GM23338 (cell line): ENCODE measurements around the gene COMMD4. TPM values are rescaled to one million over a fixed set of nuclear protein-coding genes. Genes with fewer than 3 reads are reported as not detected.
"Not testable (repeated sequence)": the region's sequence is repeated elsewhere in the genome, so short reads cannot be mapped to it uniquely, and the experiment has no call there.

Experiments used
- ATAC-seq: fragments of 200-7000 bp; cut with Tn5 transposase; 3 replicates; pipeline ENCODE4 v1.9.1; 2020
- DNase-seq: peaks from one replicate; pipeline ENCODE4 v3.0.0-alpha.2; 2015; ENCODE audit warnings: low spot score
- H2AFZ ChIP-seq: fragments of 200-600 bp; sonication (generic); 2 replicates; pipeline ENCODE4 v1.8.0; 2016; ENCODE audit warnings: antibody characterized with exemption, mild to moderate bottlenecking, moderate library complexity
- H3F3A ChIP-seq: fragments of 200-600 bp; sonication (generic); replicated peaks from 2 replicates; pipeline ENCODE4 v1.8.0; 2017; ENCODE audit warnings: antibody characterized with exemption, mixed run types, low read depth
- H3K27ac ChIP-seq: fragments of 200-600 bp; sonication (generic); 2 replicates; pipeline ENCODE4 v1.6.1; 2016; ENCODE audit warnings: low read depth
- H3K27me3 ChIP-seq: fragments of 200-600 bp; sonication (generic); 2 replicates; pipeline ENCODE4 v1.8.0; 2016; ENCODE audit warnings: mild to moderate bottlenecking, mixed run types, moderate library complexity; ENCODE audit not compliant: insufficient read depth
- H3K36me3 ChIP-seq: fragments of 200-600 bp; sonication (generic); 2 replicates; pipeline ENCODE4 v1.8.0; 2016; ENCODE audit warnings: mild to moderate bottlenecking; ENCODE audit not compliant: insufficient read depth
- H3K4me1 ChIP-seq: fragments of 200-600 bp; sonication (generic); 2 replicates; pipeline ENCODE4 v1.8.0; 2016; ENCODE audit warnings: mild to moderate bottlenecking, moderate library complexity; ENCODE audit not compliant: insufficient read depth
- H3K4me2 ChIP-seq: fragments of 200-600 bp; sonication (generic); 2 replicates; pipeline ENCODE4 v1.7.1; 2017; ENCODE audit warnings: mixed run types
- H3K4me3 ChIP-seq: fragments of 200-600 bp; sonication (generic); 2 replicates; pipeline ENCODE4 v1.6.1; 2016; ENCODE audit warnings: mixed run types
- H3K79me2 ChIP-seq: fragments of 200-600 bp; sonication (generic); replicated peaks from 2 replicates; pipeline ENCODE4 v1.8.0; 2017; ENCODE audit warnings: mild to moderate bottlenecking; ENCODE audit not compliant: insufficient read depth
- H3K9me2 ChIP-seq: fragments of 200-600 bp; sonication (generic); 2 replicates; pipeline ENCODE4 v1.8.0; 2017; ENCODE audit not compliant: insufficient read depth
- H4K20me1 ChIP-seq: fragments of 200-600 bp; sonication (generic); replicated peaks from 2 replicates; pipeline ENCODE4 v1.8.0; 2017; ENCODE audit warnings: mild to moderate bottlenecking; ENCODE audit not compliant: insufficient read depth
- H3K27ac Mint-ChIP-seq: 2 replicates; pipeline ENCODE4 v1.8.0; 2020; ENCODE audit warnings: inconsistent platforms, mild to moderate bottlenecking, moderate library complexity, mixed read lengths
- H3K27me3 Mint-ChIP-seq: 3 replicates; pipeline ENCODE4 v1.8.0; 2022; ENCODE audit warnings: low read depth, mild to moderate bottlenecking, moderate library complexity, mixed read lengths, inconsistent platforms; ENCODE audit not compliant: insufficient read depth, poor library complexity
- H3K36me3 Mint-ChIP-seq: 3 replicates; pipeline ENCODE4 v1.8.0; 2021; ENCODE audit warnings: low read depth, mild to moderate bottlenecking, inconsistent platforms, moderate library complexity, mixed read lengths
- H3K4me1 Mint-ChIP-seq: 3 replicates; pipeline ENCODE4 v1.8.0; 2020; ENCODE audit warnings: mild to moderate bottlenecking, inconsistent platforms, mixed read lengths
- H3K4me3 Mint-ChIP-seq: 3 replicates; pipeline ENCODE4 v1.8.0; 2021; ENCODE audit warnings: moderate library complexity, mild to moderate bottlenecking, inconsistent platforms, mixed read lengths
- H3K9me3 Mint-ChIP-seq: 3 replicates; pipeline ENCODE4 v1.8.0; 2020; ENCODE audit warnings: moderate library complexity, mild to moderate bottlenecking, inconsistent platforms, mixed read lengths
- CTCF ChIP-seq, 2 experiments: fragments of 200-600 bp in 1 of 2; sonication (generic) in 1 of 2; conservative IDR thresholded peaks; 2 replicates each; pipeline versions ENCODE4 v1.5.1 to v1.6.1; 2016 to 2017; ENCODE audit warnings: antibody characterized with exemption in 2 of 2, low read depth in 2 of 2, mild to moderate bottlenecking in 2 of 2, moderate library complexity in 1 of 2
- ETS1 ChIP-seq: IDR thresholded peaks from 2 replicates; pipeline ENCODE4 v1.6.1; 2016; ENCODE audit warnings: antibody characterized with exemption
- NANOG ChIP-seq: IDR thresholded peaks from 2 replicates; pipeline ENCODE4 v1.6.1; 2016; ENCODE audit warnings: antibody characterized with exemption, borderline replicate concordance
- STAT1 ChIP-seq: IDR thresholded peaks from one replicate; pipeline ENCODE4 v1.6.1; 2016; ENCODE audit warnings: antibody characterized with exemption; ENCODE audit not compliant: unreplicated experiment
- ZNF114 ChIP-seq: fragments of 250-450 bp; sonication (Bioruptor Pico); IDR thresholded peaks from 2 replicates; pipeline ENCODE4 v1.5.0; 2020; ENCODE audit warnings: mild to moderate bottlenecking, moderate library complexity
- ZNF331 ChIP-seq: fragments of 250-450 bp; sonication (Bioruptor Pico); IDR thresholded peaks from 2 replicates; pipeline ENCODE4 v1.5.0; 2020; ENCODE audit warnings: low read depth, mild to moderate bottlenecking, moderate library complexity
- polyA plus RNA-seq: library from polyadenylated mRNA; unstranded; fragments of >200 nt; fragmentation: Nextera tagmentation; extraction: Ambion mirVana; gene quantifications from 2 replicates; pipeline ENCODE4 v1.2.1, GENCODE V29; 2016
- total RNA-seq: library from RNA; depleted of rRNA; stranded (reverse); fragments of >200 nt; shearing (Covaris generic); gene quantifications from 2 replicates; pipeline ENCODE4 v1.2.3, GENCODE V29; 2014

The COMMD4 gene
- total and polyA plus RNA-seq, 2 experiments from 2014 or later: 131 TPM

- TF ChIP-seq CTCF (conservative IDR thresholded peaks at IDR 0.05; ENCODE audit: low read depth in 2 of 2): peak; percentile 36 to 55; a peak in 3 of 4 replicates
- H3K4me1 Mint-ChIP-seq, H3K27ac Mint-ChIP-seq, H3K4me1 ChIP-seq, H3K36me3 ChIP-seq, H3K27me3 Mint-ChIP-seq, H3F3A ChIP-seq, H4K20me1 ChIP-seq, H3K4me3 Mint-ChIP-seq, H3K27ac ChIP-seq, H3K4me3 ChIP-seq, H2AFZ ChIP-seq, H3K79me2 ChIP-seq, H3K36me3 Mint-ChIP-seq, H3K9me3 Mint-ChIP-seq, H3K9me2 ChIP-seq, H3K27me3 ChIP-seq, DNase-seq: not testable (repeated sequence)
- 0 out of 2 replicates have a peak overlapping the region, but pooled peaks have one; percentile 55 for H3K4me2 ChIP-seq
- ATAC-seq: peak; percentile 96
These were observed 36.6 kb upstream of the COMMD4 start for GRCh38 chr15:75299311-75299688.

DNA sequence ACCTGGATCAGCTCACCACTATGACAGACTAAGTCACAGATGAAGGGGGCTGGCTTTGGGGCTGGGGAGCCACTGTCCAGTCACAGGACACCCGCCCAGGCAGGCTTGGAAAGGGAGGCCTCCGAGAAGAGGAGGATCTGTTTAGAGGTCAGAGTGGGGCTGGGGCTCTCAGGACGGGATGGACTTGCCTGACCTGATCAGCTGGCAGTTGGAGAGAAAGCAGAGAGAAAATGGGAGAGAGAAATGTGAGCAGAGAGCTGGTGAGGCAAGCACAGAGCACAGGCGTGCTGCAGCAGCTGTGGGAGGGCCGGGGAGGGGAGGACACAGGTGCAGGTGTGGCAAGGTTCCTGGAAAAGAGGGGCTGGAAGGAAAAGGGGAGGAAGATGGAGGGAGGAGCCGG is 35.8 kb upstream of the COMMD4 start:
- ATAC-seq, H3K4me1 Mint-ChIP-seq, H3K36me3 ChIP-seq, H3K36me3 Mint-ChIP-seq, H3K4me1 ChIP-seq, H3K27me3 ChIP-seq, H3K9me2 ChIP-seq, H4K20me1 ChIP-seq, H3K27ac ChIP-seq, H3K4me2 ChIP-seq, H3K4me3 ChIP-seq, H3K4me3 Mint-ChIP-seq, H3K9me3 Mint-ChIP-seq, H3K79me2 ChIP-seq, H2AFZ ChIP-seq, H3K27ac Mint-ChIP-seq, H3K27me3 Mint-ChIP-seq, H3F3A ChIP-seq: not testable (repeated sequence)
- peak; percentile 9 for DNase-seq

GRCh38 chr15:75302318-75302717 is 33.5 kb upstream of the COMMD4 start:
- no peak overlapping the region for H2AFZ ChIP-seq

DNA sequence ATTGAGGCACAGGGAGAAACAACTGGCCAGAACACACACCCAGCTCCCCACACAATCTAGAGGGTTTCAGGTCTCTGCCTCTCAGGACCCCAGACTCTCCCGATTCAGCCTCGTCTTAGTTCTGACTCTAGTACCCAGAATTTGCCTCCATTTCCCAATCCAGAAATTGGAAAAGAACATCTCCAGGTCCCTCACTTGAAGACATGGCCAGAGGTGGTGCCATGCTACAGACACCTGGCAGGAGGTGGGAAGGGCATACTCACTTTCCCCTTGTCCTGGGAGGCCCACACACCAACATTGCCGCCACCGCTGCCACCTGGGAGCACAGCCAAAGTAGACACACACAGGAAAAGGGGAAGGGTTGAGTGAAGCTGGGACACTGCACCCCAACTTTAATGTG is 33.1 kb upstream of the COMMD4 start:
- H3K4me1 ChIP-seq, H3K27me3 ChIP-seq, H4K20me1 ChIP-seq, H3F3A ChIP-seq, H3K36me3 Mint-ChIP-seq, H3K4me2 ChIP-seq, H3K4me1 Mint-ChIP-seq, H3K27ac ChIP-seq, H3K9me3 Mint-ChIP-seq, H3K9me2 ChIP-seq, ATAC-seq, H3K4me3 Mint-ChIP-seq, H3K27ac Mint-ChIP-seq, H3K27me3 Mint-ChIP-seq, H3K36me3 ChIP-seq, H3K4me3 ChIP-seq, H2AFZ ChIP-seq, DNase-seq, H3K79me2 ChIP-seq: not testable (repeated sequence)

More at GRCh38 chr15:75302318-75302717, 33.5 kb upstream of the COMMD4 start:
- H3K4me2 ChIP-seq: no peak overlapping the region
- H3K9me2 ChIP-seq: no peaks in the 10 kb centered on the region
- H3K4me1 ChIP-seq: no peaks in the 10 kb centered on the region
- no peak overlapping the region for H3K27ac ChIP-seq
- Mint-ChIP-seq H3K36me3 (no peaks in the 10 kb centered on the region), H3K4me3 (no peak overlapping the region), H3K4me1 (peaks cover 6% of the 10 kb centered on the region), H3K9me3 (no peaks in the 10 kb centered on the region), H3K27ac (no peak overlapping the region), H3K27me3 (peaks cover 2% of the 10 kb centered on the region)
- no peaks in the 10 kb centered on the region for H3K79me2 ChIP-seq
- H3F3A ChIP-seq: no peaks in the 10 kb centered on the region
- H3K27me3 ChIP-seq: no peaks in the 10 kb centered on the region
- H3K4me3 ChIP-seq: no peak overlapping the region
- TF ChIP-seq STAT1: no peak
- TF ChIP-seq ZNF331 (CRISPR knock-in tag): no peak
- TF ChIP-seq ETS1: no peak
- no peak for TF ChIP-seq CTCF (conservative IDR thresholded peaks at IDR 0.05; ENCODE audit: low read depth in 2 of 2)
- TF ChIP-seq NANOG: no peak
- TF ChIP-seq ZNF114 (CRISPR knock-in tag): no peak
- DNase-seq (no peak), ATAC-seq (no peak)
- H4K20me1 ChIP-seq: no peaks in the 10 kb centered on the region
- H3K36me3 ChIP-seq: no peaks in the 10 kb centered on the region
